Measurements from ENCODE around the gene C12orf42. TPM values are rescaled to one million over a fixed set of nuclear protein-coding genes. Genes with fewer than 3 reads are reported as not detected.

The C12orf42 gene
- total and polyA plus RNA-seq, 2 donors (not counting 1 experiment from before 2014, with no cell fraction given) = 25.6 to 138 TPM

GRCh38 chr12:103422746-103423515 is 72.8 kb downstream of the C12orf42 start:
- Mint-ChIP-seq H3K4me3 (no peak overlapping the region), H3K9me3 (ENCODE audit: insufficient read depth) (peaks cover 7% of the 10 kb centered on the region), H3K27ac (no peak overlapping the region), H3K27me3 (no peaks in the 10 kb centered on the region), H3K4me1 (peaks cover 34% of the 10 kb centered on the region)
- no peak overlapping the region for H3K9ac ChIP-seq (ENCODE audit: low read length)
- intact Hi-C loops (cut with micrococcal nuclease) = no loop called here
- WGBS (ENCODE audit: insufficient coverage) = 92% methylated on average over 3 of the region's 4 CpGs
- no peak overlapping the region for H3K4me2 ChIP-seq (replicated peaks; ENCODE audit: low read depth, low read length, poor library complexity, severe bottlenecking)
- peaks cover 1 to 5% (median 3%) of the 10 kb centered on the region in 3 donors for H3K9me3 ChIP-seq (ENCODE audit: control extremely low read depth in 1 of 3, control insufficient read depth in 2 of 3, insufficient read depth in 1 of 3, low read length in 2 of 3)
- peaks cover 41% of the 10 kb centered on the region for H3K79me2 ChIP-seq (ENCODE audit: control insufficient read depth, insufficient read depth, low read length)
- no peaks in the 10 kb centered on the region for H3K27me3 ChIP-seq (replicated peaks in 1 of 4; ENCODE audit: control extremely low read depth in 1 of 4, control insufficient read depth in 3 of 4, insufficient read depth in 4 of 4, low read length in 3 of 4)
- ChIA-PET POLR2A (no interaction called here), CTCF (no interaction called here)
- peaks cover 5% of the 10 kb centered on the region for H4K20me1 ChIP-seq (ENCODE audit: control insufficient read depth, insufficient read depth, low read length, poor library complexity, severe bottlenecking)
- no peak for ATAC-seq (ENCODE audit: low read depth)
- H3K36me3 ChIP-seq (replicated peaks in 1 of 2; ENCODE audit: control extremely low read depth in 1 of 2, control insufficient read depth in 1 of 2, extremely low read depth in 1 of 2, insufficient read depth in 2 of 2, low read length in 1 of 2) = peaks cover 0 to 27% of the 10 kb centered on the region in 2 experiments
- peaks cover 6% of the 10 kb centered on the region in 2 donors for H3K4me1 ChIP-seq (ENCODE audit: control insufficient read depth in 2 of 2, insufficient read depth in 2 of 2, low read length in 2 of 2)
- no peak overlapping the region for H3K4me3 ChIP-seq (ENCODE audit: control extremely low read depth in 1 of 5, extremely low read depth in 1 of 5, insufficient read depth in 1 of 5, low read depth in 2 of 5, low read length in 4 of 5)
- no peak overlapping the region for H2AFZ ChIP-seq (ENCODE audit: insufficient read depth, low read depth, low read length, poor library complexity, severe bottlenecking)
- DNase-seq = no peak
- TF ChIP-seq CTCF (IDR thresholded peaks at IDR 0.05) (no peak), EZH2 (IDR thresholded peaks at IDR 0.05; ENCODE audit: borderline replicate concordance, insufficient read depth, low read depth, low read length, poor library complexity, severe bottlenecking) (no peak)
- H3K27ac ChIP-seq (ENCODE audit: low read length in 2 of 2) = no peak overlapping the region

DNA sequence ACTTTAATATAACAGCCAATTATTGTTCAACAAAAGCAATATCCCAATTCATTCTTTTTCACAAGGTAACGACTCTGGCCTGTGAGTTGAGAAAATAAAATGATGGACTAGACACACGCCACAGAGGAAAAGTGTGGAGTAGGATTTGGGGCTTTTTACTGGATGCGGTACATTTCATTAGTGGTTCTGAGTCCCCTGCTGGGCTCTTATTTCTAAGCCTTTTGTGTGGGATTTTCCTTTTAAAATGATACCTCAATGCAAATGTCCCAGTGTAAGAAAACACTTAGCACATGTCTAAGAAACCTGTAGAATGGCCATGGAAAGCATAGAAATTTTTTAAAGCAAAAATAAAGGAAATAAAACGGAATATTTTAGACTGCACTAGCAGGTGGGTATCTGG is 73.4 kb downstream of the C12orf42 start:
- intact Hi-C loops (cut with micrococcal nuclease) = no loop called here
- Histone ChIP-seq H3K36me3 (replicated peaks in 1 of 2; ENCODE audit: control extremely low read depth in 1 of 2, control insufficient read depth in 1 of 2, extremely low read depth in 1 of 2, insufficient read depth in 2 of 2, low read length in 1 of 2) (peaks cover 0 to 27% of the 10 kb centered on the region in 2 experiments), H3K27me3 (replicated peaks in 1 of 4; ENCODE audit: control extremely low read depth in 1 of 4, control insufficient read depth in 3 of 4, insufficient read depth in 4 of 4, low read length in 3 of 4) (no peaks in the 10 kb centered on the region), H4K20me1 (ENCODE audit: control insufficient read depth, insufficient read depth, low read length, poor library complexity, severe bottlenecking) (peaks cover 5% of the 10 kb centered on the region), H3K4me1 (ENCODE audit: control insufficient read depth in 2 of 2, insufficient read depth in 2 of 2, low read length in 2 of 2) (peaks cover 6% of the 10 kb centered on the region in 2 donors), H3K9me3 (ENCODE audit: control extremely low read depth in 1 of 3, control insufficient read depth in 2 of 3, insufficient read depth in 1 of 3, low read length in 2 of 3) (peaks cover 0 to 5% (median 1%) of the 10 kb centered on the region in 3 donors), H3K9ac (ENCODE audit: low read length) (no peak overlapping the region), H3K27ac (ENCODE audit: low read length in 2 of 2) (no peak overlapping the region), H2AFZ (ENCODE audit: insufficient read depth, low read depth, low read length, poor library complexity, severe bottlenecking) (no peak overlapping the region), H3K4me2 (replicated peaks; ENCODE audit: low read depth, low read length, poor library complexity, severe bottlenecking) (no peak overlapping the region), H3K4me3 (ENCODE audit: control extremely low read depth in 1 of 5, extremely low read depth in 1 of 5, insufficient read depth in 1 of 5, low read depth in 2 of 5, low read length in 4 of 5) (no peak overlapping the region), H3K79me2 (ENCODE audit: control insufficient read depth, insufficient read depth, low read length) (peaks cover 45% of the 10 kb centered on the region)
- DNase-seq (no peak), ATAC-seq (ENCODE audit: low read depth) (no peak)
- no CpG with 5 or more reads among the region's 4 CpGs for WGBS (ENCODE audit: insufficient coverage)
- H3K4me3 Mint-ChIP-seq = no peak overlapping the region
- ChIA-PET POLR2A (no interaction called here), CTCF (no interaction called here)
- peaks cover 29% of the 10 kb centered on the region for H3K4me1 Mint-ChIP-seq
- no peak for TF ChIP-seq CTCF (IDR thresholded peaks at IDR 0.05)
- no peak for TF ChIP-seq EZH2 (IDR thresholded peaks at IDR 0.05; ENCODE audit: borderline replicate concordance, insufficient read depth, low read depth, low read length, poor library complexity, severe bottlenecking)
- no peak overlapping the region for H3K27ac Mint-ChIP-seq
- peaks cover 2% of the 10 kb centered on the region for H3K9me3 Mint-ChIP-seq (ENCODE audit: insufficient read depth)
- H3K27me3 Mint-ChIP-seq = no peaks in the 10 kb centered on the region
